Endothelial cell of hepatic sinusoid (primary cell): ENCODE results near the gene BBS9.

Experiments
- in situ Hi-C: cut with HindIII; loops from 2 replicates; pipeline ENCODE4 v1.10.0; 2017; ENCODE audit warnings: low sequenced_read_pairs

Gene BBS9

GRCh38 chr7:33422825-33423645 is 293.7 kb downstream of the BBS9 start:
- in situ Hi-C loops = no loop called here

GRCh38 chr7:33423646-33424020 is 294.3 kb downstream of the BBS9 start:
- in situ Hi-C loops = no loop called here

GRCh38 chr7:33425395-33425794 is 296.0 kb downstream of the BBS9 start:
- in situ Hi-C loops = no loop called here

GRCh38 chr7:33425929-33426678 is 296.7 kb downstream of the BBS9 start:
- in situ Hi-C loops = no loop called here

GRCh38 chr7:33428415-33428814 is 299.1 kb downstream of the BBS9 start:
- in situ Hi-C loops = no loop called here

- in situ Hi-C loops = no loop called here
Observed at GRCh38 chr7:33431543-33431942, 302.2 kb downstream of the BBS9 start.

- in situ Hi-C loops = no loop called here
Observed at GRCh38 chr7:33432821-33433220, 303.5 kb downstream of the BBS9 start.

- in situ Hi-C loops = no loop called here
Observed at GRCh38 chr7:33433357-33433756, 304.0 kb downstream of the BBS9 start.

- in situ Hi-C loops = no loop called here
Observed at GRCh38 chr7:33444511-33444910, 315.1 kb downstream of the BBS9 start.

GRCh38 chr7:33446551-33446950 is 317.2 kb downstream of the BBS9 start:
- in situ Hi-C loops = no loop called here

- in situ Hi-C loops = no loop called here
Observed at GRCh38 chr7:33448035-33448434, 318.7 kb downstream of the BBS9 start.

GRCh38 chr7:33449847-33450246 is 320.5 kb downstream of the BBS9 start:
- in situ Hi-C loops = no loop called here

- in situ Hi-C loops = no loop called here
Observed at GRCh38 chr7:33452805-33453502, 323.6 kb downstream of the BBS9 start.

- in situ Hi-C loops = no loop called here
Observed at GRCh38 chr7:33457039-33457438, 327.7 kb downstream of the BBS9 start.

- in situ Hi-C loops = no loop called here
Observed at GRCh38 chr7:33458581-33458980, 329.2 kb downstream of the BBS9 start.

GRCh38 chr7:33459340-33459751 is 330.0 kb downstream of the BBS9 start:
- in situ Hi-C loops = no loop called here

GRCh38 chr7:33463131-33463530 is 333.8 kb downstream of the BBS9 start:
- in situ Hi-C loops = no loop called here

- in situ Hi-C loops = no loop called here
Observed at GRCh38 chr7:33466203-33466602, 336.8 kb downstream of the BBS9 start.

- in situ Hi-C loops = no loop called here
Observed at GRCh38 chr7:33471636-33472242, 342.4 kb downstream of the BBS9 start.

- in situ Hi-C loops = no loop called here
Observed at GRCh38 chr7:33472348-33473025, 343.1 kb downstream of the BBS9 start.
